NCI-H524 (cell line): Measurements from ENCODE around the gene CHTOP.

Experiments used
- DNase-seq, 2 experiments: peaks; one replicate each; lab custom pipeline; 2025; lab: John Stamatoyannopoulos, UW

CHTOP gene

DNA sequence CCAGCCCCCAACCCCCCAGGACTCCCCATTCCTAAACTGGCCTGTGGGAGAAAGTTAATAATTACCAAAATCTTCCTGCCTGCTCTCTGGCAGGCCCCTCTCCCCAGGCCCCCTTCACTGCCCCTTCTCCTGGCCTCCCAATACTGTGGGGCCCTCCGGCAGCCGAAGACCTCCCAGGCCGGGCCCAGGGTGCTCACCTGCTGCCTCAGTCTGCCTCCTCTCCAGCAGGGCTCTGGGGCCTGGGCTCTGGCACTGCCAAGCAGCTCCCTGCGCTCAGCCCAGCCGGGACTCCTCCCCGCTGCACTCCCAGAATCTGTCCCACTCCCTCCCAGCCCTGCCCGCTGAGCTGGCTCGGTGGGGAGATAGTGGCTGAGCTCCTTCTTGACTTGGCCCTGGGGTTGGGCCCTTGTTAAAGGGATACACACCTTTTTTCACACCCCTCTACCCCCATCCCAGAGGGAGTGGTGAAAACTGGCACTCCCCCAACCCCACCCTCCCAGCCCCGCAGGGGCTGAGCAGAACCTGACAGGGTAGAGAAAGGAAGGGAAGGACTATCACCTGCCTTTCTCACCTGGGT lies 21.0 kb upstream of the CHTOP start, which contains the start of gene S100A16:
Gene S100A16 (minus strand): TSS at position 383 of the 577 bp plus-strand sequence. CDS start 4,986 bp downstream, outside the sequence.
- no peak for DNase-seq

DNA sequence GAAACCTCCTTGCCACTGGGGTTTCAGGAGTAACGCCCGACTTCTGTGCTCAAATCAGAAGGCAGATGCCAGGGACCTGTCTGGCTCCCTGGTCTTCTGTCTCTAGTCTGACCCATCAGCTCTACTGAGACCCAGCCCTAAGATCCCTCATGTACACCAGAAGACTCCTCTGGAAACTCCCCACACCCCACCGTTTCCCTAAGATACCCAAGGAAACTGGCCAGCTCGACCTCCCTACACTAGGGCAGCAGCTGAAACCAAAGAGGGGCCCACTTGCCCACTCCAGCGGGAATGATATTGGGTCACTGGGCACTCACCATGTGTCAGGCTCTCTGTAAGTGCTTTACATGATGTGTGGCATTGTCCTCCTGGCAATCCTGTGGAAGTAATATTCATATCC lies 20.5 kb upstream of the CHTOP start:
- DNase-seq = no peak

DNA sequence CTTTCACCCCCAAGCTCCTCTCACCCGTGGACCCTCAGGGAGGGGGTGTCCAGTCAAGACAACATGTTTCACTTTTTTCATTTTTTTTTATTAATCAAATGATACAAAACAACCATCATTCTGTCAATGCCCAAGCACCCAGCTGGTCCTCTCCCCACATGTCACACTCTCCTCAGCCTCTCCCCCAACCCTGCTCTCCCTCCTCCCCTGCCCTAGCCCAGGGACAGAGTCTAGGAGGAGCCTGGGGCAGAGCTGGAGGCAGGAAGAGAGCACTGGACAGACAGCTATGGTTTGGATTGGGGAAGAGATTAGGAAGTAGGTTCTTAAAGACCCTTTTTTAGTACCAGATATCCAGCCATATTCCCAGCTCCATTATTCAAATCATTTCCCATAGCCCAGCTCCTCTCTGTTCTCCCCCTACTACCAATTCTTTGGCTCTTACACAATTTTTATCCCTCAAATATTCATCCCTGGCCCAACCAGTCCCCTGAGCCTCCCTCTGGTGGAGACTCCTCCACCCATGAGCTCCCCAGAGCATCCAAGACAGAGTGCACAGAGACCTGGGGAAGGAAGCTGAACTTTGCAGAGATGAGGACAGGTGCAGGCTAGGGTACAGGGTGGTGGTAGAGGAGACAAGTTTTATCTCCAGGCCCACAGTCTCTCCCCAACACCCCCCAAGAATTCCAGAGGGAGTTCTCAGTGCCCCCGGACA lies 19.5 kb upstream of the CHTOP start:
- DNase-seq = no peak

DNA sequence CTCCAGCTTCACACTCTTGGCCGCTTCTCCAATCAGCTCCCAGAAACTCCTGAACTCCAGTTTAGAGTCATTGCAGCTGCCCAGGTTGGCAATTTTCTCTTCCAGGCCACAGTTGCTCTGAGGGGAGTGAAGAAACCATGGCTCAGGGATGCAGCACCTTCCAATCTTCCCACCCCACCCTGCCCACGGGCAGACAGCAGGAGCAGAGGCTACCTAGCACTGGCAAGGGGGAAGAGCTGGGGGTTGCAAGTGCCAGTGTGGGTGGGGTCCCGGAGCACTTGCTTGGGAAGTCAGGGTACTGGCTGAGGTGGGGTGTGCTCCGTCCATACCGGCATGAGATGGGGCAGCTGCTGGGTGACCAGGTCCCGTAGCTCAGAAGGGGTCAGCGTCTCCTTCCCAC lies 19.0 kb upstream of the CHTOP start:
- no peak for DNase-seq

DNA sequence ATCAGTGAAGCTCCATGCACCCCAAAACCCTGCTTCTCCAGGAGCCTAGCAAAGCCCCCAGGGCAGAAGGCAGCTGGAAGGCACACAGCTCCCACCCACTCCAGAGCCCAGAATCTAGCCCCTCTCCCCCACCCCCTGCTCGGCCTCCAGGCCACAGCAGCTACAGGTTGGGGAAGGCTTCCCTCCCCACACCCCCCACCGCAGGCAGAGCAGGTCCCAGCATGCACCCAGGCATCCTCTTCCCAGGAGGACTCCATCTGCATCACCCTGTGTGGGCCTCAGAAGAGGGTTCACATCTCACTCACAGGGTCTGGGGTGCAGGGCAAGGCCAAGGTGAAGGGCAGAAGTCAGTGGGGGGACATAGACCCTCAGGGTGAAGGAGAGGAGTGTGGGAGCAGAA lies 18.5 kb upstream of the CHTOP start:
- no peak for DNase-seq

DNA sequence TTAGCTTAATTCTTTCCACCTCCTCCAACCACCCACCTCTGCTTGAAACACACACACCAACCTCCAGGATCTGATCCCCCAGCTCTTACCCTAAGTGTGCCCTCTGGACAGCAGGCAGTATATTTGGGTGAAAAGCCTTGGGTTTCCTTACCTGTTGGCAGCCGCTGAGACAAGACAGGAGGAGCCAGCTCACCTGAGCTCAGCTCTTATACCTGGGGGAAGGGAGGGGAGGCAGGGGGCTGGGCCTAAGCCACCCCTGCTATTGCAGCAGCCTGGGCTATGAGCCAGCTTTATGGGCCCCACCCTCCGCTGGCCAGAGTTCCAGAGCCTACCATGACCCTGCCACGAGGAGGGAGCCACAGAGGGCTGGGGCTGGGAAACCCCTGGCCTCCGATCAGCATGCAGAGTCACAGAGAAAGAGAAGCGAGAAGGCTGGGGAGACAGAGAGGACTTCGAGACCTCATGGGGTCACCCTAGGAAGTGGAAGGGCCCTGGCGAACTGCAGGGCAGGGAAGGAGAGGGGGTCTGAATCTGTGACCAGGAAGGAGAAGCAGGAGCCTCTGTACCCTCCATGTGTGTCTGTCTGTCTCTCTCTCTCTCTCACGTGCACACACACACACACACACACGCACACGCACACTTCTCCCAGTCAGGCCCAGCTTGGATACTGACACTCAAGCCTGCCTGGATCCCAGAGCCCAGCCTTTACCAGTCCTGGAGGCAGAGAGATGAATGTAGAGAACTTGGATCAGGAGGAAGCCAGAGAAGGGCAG lies 17.5 kb upstream of the CHTOP start, which contains the start of gene S100A14:
Gene S100A14 (minus strand): TSS at position 182 of the 773 bp plus-strand sequence. CDS start 467 bp downstream, outside the sequence.
- DNase-seq = no peak

DNA sequence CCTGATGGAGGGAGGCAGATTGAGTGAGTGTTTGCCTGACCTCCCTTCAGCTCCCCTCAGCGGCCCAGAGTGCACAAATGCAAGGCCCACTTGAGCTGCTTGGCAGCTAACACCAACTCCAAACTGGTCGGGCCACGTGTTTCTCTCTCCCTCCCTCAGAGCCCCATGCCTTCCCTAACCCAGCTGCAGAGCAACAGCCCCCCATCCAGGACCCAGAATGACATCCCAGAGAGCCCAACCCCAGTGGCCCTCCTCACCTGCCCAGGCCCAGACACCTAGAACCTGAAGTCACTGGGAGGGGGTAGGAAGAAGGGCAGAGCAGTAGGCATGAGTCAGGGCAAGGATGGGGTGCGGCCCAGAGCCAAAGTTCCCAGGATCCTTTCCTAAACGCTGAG lies 17.0 kb upstream of the CHTOP start:
- no peak for DNase-seq

DNA sequence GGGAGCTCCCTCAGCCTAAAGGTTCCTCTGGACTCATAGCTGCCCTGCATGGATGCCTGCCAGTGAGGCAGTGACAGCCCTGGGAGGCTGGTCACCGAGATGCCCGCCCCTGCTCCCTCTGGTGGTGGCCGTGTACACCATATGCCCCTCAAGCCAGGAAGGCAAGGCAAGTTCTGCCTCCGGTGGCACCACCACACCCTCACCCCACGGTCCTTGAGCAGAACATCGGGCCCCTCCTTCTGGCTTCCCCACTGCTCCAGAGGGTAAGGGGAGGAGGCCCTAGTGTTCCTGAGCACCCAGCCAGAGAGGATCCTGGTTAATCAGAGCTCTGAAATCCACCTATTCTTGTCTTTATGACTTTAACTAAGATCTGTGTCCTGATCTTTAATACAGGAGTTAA lies 16.2 kb upstream of the CHTOP start:
- peak; percentile 47 to 65 for DNase-seq

DNA sequence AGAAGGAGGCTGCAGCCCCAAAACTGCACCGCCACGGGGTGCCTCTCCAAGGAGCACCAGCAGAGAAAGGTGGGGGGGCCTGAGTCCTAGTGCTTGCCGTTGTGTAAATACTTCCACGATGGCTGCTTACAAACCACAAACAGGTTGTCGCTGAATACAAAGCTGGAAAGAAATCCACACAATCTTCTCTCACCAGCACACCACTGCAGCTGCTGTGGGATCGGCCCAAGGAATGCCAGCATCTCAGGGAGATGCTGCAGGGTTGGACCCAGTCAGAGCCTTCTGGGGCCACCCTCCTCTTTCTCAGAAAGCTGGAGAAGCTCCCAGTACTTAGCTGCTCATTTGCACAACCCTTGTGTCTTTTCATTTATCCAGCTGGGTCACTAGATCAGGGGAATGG lies 14.7 kb upstream of the CHTOP start:
- no peak for DNase-seq

DNA sequence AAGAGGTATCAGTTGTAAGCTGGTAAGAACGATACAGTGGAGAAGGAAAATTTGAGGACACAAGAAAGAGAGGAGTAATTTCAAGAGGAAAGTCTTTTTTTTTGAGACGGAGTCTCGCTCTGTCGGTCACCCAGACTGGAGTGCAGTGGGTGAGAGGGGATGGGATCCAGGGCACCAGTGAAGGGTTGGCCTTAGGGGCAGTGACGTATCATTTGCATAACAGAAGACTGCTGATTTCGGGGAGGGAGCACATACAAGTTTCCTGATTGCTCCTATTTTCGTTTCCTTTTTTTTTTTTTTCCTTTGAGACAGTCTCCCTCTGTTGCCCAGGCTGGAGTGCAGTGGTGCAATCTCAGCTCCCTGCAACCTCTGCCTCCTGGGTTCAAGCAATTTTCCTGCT lies 10.8 kb upstream of the CHTOP start:
- no peak for DNase-seq

DNA sequence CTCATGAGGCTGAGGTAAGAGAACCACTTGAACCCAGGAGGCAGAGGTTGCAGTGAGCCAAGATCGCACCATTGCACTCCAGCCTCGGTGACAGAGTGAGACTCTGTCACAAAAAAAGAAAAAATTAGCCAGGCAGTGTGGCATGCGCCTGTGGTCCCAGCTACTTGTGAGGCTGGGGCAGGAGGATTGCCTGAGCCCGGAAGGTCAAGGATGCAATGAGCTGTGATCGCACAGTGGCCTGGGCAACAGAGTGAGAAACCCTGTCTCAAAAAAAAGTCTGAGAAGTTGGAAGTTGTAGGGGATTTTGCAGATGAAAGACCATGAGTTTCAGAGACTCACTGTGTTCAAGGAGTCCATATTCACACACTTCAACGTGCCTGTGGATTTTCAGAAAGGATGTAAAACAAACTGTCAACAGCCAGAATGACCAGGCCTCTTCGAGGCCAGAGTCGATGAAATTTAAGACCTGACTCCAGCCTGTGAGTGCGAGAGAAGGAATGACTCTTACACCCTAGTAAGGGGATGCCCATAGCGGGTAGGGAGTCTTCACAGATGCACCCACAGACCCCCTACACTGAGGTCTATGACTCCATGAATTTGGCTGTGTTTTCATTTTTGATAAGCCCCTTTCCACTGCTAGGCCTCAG lies 8.8 kb upstream of the CHTOP start:
- DNase-seq = no peak

DNA sequence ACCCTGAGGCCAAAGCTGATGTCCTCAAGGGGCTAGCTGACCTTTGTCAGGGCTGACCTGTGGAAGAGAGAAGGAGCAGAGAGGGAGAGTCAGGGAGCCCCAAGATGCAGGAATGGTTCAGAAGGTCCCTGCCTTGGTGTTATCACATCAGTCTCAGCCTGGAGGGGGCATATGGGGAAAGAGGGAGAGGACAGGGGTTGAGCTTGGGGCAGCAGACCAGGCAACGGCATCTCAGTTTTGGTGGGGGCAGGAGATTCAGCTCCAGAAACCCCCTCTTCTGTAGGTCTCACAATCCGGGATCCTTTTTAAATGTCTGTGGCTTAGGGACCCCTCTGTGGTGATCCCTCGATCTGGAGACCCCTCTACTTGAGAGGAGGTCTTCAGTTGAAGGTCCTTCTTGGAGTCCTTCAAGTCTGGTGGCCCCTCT lies 7.4 kb upstream of the CHTOP start:
- no peak for DNase-seq

DNA sequence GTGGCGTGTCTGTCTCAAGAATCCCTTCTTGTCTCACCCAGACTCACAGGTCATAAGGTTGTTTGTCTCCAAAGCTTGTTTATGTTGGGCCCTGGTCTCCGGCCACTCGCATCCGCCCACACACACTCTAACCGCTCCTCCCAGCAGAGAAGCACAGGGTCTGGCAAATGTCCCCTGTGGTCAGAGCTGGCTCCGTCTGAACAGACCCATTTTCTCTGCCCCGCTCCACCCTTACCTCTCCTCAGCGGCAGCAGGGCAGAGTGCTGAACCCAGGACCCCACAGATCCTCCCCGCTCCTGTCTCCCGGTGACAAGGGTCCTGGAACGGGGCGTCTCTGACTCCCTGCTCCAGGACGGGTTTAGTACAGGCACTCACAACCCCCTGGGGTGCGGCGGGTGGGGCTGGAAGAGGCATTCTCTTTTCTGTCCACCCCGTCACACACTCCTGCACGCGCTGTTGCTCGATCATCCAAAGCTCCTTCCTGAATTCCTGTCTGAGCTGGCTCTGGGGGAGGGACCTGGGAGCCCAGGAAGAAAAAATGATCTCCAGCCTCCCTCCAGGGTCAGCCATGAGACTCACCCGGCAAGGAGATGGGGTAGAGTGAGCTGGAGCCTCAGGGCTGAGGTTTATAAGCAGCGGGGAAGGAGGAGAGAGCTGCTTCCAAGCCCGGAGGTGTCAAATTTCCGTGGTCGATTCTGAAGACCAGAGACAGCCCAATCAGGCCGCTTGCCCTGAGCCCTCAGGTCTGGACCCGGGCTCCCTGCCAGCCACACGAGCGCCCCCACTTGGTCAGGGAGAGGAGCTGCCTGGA lies 6.8 kb upstream of the CHTOP start, which contains the start of gene S100A13:
Gene S100A13 (minus strand): TSS at position 602 of the 811 bp plus-strand sequence. CDS start 1,033 bp downstream, outside the sequence.
- DNase-seq = peak; percentile 63 to 85

DNA sequence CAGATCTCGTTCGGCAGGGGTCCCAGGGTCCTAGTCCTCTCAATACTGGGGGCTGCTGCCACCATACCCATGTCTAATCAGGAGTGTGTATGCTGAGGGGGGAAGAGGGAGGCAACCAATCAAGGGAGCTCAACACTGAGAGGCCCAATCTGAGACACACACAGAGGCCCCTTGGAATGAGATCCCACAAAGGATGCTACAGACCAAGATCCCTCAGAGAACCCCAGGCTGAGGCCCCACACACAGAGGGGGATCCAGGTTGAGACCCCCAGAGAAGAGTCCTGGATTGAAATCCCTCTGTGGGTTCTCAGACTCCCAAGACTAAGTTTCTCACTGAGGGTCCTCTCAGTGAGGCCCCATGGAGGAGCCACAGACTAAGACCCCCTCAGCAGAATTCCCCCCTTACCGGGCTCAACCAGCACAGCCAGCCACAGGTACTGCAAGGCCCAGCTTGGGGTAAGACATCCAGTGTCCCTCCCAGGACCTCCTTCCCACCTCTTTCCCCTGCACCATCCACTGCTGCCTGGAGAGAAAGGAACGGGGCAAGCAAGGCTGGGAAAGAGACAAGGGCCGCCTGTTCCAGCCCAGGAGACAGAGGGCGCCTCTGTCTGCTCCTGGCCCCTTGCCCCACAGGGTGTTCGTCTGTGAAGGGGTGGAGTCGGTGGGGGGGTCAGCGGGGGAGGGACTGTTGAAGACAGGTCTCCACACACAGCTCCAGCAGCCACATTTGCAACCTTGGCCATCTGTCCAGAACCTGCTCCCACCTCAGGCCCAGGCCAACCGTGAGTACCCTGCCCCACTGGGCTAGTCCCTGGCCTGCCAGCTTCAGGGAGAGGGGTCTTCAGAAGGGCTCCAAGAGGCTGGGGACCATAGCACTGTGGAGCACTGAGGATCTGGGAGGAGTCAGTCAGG lies 5.9 kb upstream of the CHTOP start, which contains the start of gene S100A1:
Gene S100A1 (plus strand): TSS at position 720 of the 912 bp plus-strand sequence. CDS start 2,088 bp downstream, outside the sequence.
- DNase-seq = no peak

DNA sequence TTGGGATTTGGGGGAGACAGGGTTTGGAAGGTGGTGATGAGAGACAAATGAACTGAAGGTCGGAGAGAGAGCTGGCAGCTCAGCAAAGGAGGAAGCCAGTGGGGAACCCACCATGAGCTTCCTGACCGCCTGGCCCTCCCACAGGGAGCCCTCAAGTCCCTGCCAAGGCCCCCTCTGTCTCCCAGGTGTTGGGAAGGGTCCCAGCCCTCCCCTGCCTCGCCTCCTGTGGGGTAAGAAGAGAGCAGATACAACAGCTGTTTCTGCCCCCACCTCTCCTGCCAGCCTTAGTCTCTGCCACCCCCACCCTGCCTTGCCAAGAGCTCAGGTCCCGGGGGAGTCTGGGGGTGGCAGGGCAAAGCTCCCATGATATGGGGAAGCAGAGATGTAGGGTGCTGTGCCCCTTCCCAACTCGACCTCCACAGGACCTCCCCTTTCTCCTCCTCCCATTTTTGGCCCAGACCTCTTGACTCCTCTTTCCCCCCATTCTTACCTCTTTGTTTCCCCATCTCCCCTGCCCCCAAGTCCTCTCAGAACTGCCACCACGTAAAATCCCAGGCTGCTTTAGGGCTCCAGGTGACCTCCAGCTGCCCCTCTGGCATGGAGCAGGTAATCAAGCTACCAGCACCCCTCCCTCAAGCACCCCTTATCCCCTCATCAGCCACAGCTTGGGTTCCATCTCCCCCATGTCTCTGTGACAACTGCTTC lies 5.1 kb upstream of the CHTOP start:
- peak in 1 of 2 experiments; percentile 38 for DNase-seq

DNA sequence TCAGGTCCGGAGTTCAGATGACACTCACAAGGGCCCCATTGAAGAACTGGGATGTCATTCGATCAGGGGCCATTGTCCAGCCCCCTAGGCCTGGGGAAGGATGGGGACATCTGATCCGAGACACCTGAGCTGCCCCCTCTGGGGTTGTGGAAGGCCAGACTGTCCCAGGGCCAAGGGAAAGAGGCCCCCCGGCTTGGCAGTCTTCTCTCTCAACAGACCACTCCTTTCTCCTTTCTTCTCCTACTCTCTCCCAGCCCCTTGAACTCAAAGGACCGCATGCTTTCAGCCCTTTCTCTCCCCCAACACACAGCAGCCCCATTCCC lies 4.6 kb upstream of the CHTOP start:
- DNase-seq = no peak

DNA sequence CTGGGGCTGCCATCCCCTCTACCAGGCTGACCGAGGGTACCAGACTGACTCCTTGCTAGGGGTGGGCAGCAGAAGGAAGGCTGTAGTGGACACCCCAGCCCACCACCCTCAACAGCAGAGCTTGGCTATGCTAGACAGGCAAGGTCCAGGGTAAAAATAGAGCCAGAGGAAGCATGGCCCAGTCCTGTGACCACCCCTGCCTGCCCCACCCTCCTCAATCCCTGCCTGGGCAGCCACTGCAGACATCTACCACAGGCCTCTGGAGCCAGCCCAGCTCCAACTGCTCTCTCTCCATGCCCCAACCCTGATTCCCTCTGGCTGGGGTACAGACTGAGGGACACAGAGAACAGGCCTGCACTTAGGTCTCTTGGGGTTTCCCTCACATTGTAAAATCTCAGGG lies 3.9 kb upstream of the CHTOP start:
- peak in 1 of 2 experiments; percentile 37 for DNase-seq

DNA sequence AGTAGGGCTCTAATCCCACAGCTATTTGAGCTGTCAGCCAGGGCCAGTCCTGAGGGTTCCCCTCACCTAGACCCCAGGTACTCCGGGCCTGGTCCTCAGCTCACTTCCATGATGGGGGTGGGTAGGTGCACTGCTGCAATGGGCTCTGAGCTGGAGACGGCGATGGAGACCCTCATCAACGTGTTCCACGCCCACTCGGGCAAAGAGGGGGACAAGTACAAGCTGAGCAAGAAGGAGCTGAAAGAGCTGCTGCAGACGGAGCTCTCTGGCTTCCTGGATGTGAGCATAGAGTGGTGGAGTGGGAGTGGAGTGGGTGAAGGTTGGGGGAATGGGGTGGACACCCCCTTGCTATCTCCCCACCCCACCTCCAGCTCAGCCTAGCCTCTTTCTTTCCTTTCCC lies 3.5 kb upstream of the CHTOP start:
- no peak for DNase-seq
